AG04449 (cell line): ENCODE results near the gene CATSPERD.

Experiments used
- CTCF ChIA-PET: fragments of 350-600 bp; formaldehyde crosslinking; extraction: SDS; loops from one replicate; lab custom pipeline; 2021; ENCODE audit warnings: antibody characterized with exemption; lab: Yijun Ruan, JAX
- POLR2A ChIA-PET: fragments of 400-600, 350-600 bp; formaldehyde crosslinking; extraction: SDS; loops from one replicate; lab custom pipeline; 2020; ENCODE audit warnings: antibody characterized with exemption, inconsistent platforms; lab: Yijun Ruan, JAX
- DNase-seq: peaks from one replicate; pipeline ENCODE4 v3.0.0-alpha.2; 2010; ENCODE audit warnings: low read depth, low spot score
- H3K4me3 ChIP-seq: 2 replicates; pipeline ENCODE4 v1.5.1; 2011; ENCODE audit warnings: low read depth, mild to moderate bottlenecking, control low read depth, low read length
- TF ChIP-seq, protein P1 (sequence below): IDR thresholded peaks from one replicate; pipeline ENCODE4 v1.5.1; 2011; ENCODE audit warnings: mild to moderate bottlenecking, moderate library complexity, low read length, control low read depth, inconsistent platforms; ENCODE audit not compliant: insufficient read depth; ENCODE audit errors: missing control alignments

CATSPERD gene

DNA sequence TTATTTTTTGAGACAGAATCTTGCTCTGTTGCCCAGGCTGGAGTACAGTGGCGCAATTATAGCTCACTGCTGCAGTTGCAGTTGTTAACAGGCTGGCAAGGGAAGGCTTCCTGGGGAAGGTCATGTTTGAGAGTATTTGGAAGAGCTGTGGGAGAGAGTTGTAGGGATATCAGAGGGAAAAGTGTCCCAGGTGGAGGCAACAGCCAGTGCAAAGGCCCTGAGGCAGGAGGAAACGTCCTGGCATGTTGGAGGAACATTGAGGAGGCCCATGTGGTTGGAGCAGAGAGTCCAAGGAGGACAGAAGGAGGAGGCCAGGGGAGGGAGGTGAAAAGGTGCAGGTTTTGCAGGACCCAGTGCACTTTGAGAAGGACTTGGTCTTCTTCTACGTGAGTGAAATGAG, 72.8 kb downstream of the CATSPERD start:
- no peak for DNase-seq
- ChIA-PET CTCF (interaction anchor here (0.9 to 4.3 kb wide), 11 partner anchors 9 to 230 kb away, joined by 3 to 70 read pairs (median 6); partner anchors contain the start of gene NRTN), POLR2A (no interaction called here)
- TF ChIP-seq, protein P1, sequence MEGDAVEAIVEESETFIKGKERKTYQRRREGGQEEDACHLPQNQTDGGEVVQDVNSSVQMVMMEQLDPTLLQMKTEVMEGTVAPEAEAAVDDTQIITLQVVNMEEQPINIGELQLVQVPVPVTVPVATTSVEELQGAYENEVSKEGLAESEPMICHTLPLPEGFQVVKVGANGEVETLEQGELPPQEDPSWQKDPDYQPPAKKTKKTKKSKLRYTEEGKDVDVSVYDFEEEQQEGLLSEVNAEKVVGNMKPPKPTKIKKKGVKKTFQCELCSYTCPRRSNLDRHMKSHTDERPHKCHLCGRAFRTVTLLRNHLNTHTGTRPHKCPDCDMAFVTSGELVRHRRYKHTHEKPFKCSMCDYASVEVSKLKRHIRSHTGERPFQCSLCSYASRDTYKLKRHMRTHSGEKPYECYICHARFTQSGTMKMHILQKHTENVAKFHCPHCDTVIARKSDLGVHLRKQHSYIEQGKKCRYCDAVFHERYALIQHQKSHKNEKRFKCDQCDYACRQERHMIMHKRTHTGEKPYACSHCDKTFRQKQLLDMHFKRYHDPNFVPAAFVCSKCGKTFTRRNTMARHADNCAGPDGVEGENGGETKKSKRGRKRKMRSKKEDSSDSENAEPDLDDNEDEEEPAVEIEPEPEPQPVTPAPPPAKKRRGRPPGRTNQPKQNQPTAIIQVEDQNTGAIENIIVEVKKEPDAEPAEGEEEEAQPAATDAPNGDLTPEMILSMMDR = no peak
- no peak overlapping the region for H3K4me3 ChIP-seq

DNA sequence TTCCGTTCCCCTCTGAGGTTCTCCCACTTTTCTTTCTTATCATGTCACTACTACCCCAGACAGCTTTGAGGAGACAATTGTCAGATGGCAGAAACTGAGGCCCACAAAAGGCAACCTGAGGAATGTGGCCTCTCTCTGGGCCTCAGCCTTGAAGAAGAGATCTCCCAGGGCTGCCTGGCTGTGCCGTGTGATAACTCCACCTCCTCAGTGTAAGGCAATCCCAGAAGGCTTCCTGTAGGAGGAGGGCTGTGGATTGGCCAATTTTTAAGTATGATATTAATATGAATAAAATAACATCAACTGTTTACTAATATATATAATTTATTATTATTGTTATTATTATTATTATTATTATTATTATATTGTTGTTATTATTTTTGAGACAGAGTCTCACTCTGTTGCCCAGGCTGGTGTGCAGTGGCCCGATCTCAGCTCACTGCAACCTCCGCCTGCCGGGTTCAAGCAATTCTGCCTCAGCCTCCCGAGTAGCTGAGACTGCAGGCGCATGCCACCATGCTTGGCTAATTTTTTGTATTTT, 75.0 kb downstream of the CATSPERD start:
- TF ChIP-seq, protein P1 = no peak
- no peak for DNase-seq
- CTCF ChIA-PET = interaction anchor here (1.1 to 4.3 kb wide), 11 partner anchors 8 to 227 kb away, joined by 3 to 70 read pairs (median 5); partner anchors contain the start of gene NRTN
- no peak overlapping the region for H3K4me3 ChIP-seq
- POLR2A ChIA-PET = no interaction called here

DNA sequence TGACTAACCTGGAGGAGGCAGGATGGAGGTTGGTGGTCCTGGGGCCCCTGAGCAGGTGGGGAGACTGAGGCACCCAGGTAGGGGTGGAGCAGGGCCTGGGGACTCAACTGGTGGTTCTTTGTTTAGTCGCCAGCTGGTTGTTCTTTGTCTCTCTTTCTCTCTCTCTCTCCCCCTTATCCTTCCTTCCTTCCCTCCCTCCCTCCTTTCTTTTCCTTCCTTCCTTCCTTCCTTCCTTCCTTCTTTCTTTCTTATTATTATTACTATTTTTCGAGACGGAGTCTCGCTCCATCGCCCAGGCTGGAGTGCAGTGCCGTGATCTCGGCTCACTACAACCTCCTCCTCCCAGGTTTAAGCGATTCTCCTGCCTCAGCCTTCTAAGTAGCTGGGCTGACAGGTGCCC, 77.8 kb downstream of the CATSPERD start:
- TF ChIP-seq, protein P1 = no peak
- POLR2A ChIA-PET = no interaction called here
- CTCF ChIA-PET = interaction anchor here (0.8 kb wide), 1 partner anchor 95 kb away, joined by 3 read pairs; no protein-coding TSS in a partner anchor

DNA sequence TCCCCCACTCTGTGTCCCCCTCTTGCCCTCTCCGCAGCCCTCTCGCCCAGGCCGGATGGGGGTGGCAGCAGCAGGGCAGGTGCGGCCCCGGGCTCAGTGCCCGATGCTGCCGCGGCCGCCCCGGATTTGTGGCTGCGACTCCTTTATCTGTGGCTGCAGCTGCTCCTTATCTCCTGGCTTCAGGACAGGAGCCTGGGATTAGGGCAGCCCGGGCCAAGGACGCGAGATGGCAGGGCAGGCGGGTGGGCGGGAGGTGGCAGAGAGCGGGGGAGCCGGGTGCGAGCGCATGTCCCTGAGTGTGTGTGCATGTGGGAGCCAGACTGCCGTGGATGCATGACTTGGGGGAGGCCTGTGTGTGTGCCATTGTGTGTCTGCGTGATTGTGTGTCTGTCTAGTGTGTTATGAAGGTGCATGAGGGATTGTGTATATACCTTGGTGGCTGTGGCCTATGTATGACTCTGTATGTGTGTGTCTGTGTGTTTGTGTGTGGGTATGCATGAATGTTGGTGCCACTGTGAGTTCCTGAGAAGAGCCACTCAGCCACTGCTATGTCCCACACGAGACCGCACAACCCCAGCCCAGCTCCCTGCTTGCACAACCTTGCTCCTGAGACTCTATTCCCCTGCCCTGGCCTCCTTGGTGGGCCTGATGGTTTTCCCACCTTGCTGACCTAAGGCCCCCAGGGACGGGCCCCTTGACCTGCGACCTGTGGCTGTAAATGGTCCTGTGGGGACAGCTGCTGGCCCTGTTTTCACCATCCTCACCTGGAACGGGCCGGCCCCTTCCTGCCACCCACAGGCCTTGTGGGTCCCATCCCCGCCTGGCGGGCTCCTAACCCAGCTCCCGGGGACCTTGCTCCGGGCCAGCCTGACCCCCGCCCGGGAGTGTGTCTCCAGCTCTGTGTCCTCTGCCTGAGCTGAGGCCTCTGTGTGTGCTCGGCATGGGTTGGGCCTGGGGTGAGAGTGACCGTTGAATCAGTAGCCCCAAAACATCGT, 79.1 kb downstream of the CATSPERD start:
- TF ChIP-seq, protein P1 = no peak
- DNase-seq = no peak
- ChIA-PET CTCF (interaction anchor here (1.6 kb wide), 1 partner anchor 9 kb away, joined by 4 read pairs; the partner anchor contains the start of gene DUS3L), POLR2A (no interaction called here)
- H3K4me3 ChIP-seq = no peak overlapping the region

More for the DNA sequence above, 77.8 kb downstream of the CATSPERD start:
- no peak overlapping the region for H3K4me3 ChIP-seq
- DNase-seq = no peak

DNA sequence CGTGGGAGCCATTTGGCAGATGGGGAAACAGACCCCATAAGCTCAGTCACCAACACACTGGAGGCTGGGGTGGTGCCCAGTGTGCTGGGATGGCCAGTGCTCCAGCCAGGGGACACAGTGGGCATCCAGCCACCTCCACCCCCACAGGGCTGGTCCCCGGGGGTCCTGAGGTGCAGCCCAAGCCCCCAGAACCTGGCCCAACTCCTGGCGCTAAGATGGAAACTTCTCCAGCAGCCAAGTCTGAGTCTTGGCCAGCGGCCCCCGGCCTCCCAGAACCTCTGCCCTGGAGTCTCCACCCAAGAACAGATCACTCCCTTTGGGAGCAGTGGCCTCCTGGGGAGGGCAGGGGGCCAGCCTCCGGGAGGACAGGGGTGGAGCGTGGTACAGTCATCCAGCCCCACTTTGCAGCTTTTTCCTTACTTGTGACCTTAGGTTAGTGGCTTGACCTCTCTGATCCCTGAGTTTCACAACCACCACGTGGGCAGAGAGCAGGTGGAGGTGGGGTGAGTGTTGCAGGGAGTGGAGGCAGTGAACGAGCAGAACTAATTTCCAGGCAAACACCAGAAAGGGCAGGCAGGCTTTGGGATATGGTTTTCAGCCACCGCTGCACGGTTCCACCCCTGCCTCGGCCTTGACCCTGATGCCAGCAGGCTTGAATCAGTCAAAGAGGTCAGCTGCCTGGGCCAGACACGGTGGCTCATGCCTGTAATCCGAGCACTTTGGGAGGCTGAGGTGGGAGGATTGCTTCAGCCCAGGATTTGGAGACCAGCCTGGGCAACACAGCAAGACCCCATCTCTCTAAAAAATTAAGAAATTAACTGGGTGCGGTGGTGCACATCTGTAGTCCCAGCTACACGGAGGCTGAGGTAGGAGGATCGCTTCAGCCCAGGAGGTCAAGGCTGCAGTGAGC, 80.2 kb downstream of the CATSPERD start:
- DNase-seq = no peak
- CTCF ChIA-PET = interaction anchor here (1.6 kb wide), 1 partner anchor 10 kb away, joined by 4 read pairs; the partner anchor contains the start of gene DUS3L

More for the DNA sequence above, 80.2 kb downstream of the CATSPERD start:
- TF ChIP-seq, protein P1 = no peak
- POLR2A ChIA-PET = no interaction called here
- no peak overlapping the region for H3K4me3 ChIP-seq
